AG04450 (cell line): Measurements from ENCODE around the gene MISP. TPM values are rescaled to one million over a fixed set of nuclear protein-coding genes. Genes with fewer than 3 reads are reported as not detected.
A peak's percentile ranks its signal among the peaks of the same experiment; 100 is the strongest.
"Not testable (repeated sequence)": the region's sequence is repeated elsewhere in the genome, so short reads cannot be mapped to it uniquely, and the experiment has no call there.

Source experiments
- CTCF ChIA-PET: fragments of 300-600, 350-600 bp; formaldehyde crosslinking; extraction: SDS; loops from one replicate; lab custom pipeline; 2022; ENCODE audit warnings: antibody characterized with exemption, inconsistent platforms; lab: Charles Lee
- POLR2A ChIA-PET: fragments of 350-600 bp; formaldehyde crosslinking; extraction: SDS; loops from one replicate; lab custom pipeline; 2021; ENCODE audit warnings: antibody characterized with exemption, inconsistent platforms; lab: Yijun Ruan, JAX
- DNase-seq: peaks from one replicate; pipeline ENCODE4 v3.0.0-alpha.2; 2011; ENCODE audit warnings: low read depth, low spot score
- H3K27ac ChIP-seq: one replicate; pipeline ENCODE4 v1.5.1; 2012; ENCODE audit warnings: low read depth, low read length, control low read depth
- H3K27me3 ChIP-seq: one replicate; pipeline ENCODE4 v1.6.0; 2012; ENCODE audit warnings: low read length; ENCODE audit not compliant: control insufficient read depth, insufficient read depth
- H3K4me3 ChIP-seq: 2 replicates; pipeline ENCODE4 v1.5.1; 2011; ENCODE audit warnings: mild to moderate bottlenecking, low read depth, low read length, control low read depth
- H3K9me3 ChIP-seq: 2 replicates; pipeline ENCODE4 v1.5.1; 2012; ENCODE audit warnings: low read length; ENCODE audit not compliant: control insufficient read depth, insufficient read depth
- polyA plus RNA-seq: library from polyadenylated mRNA; depleted of rRNA; stranded (reverse); fragments of >200 nt; gene quantifications from 2 replicates; pipeline ENCODE4 v1.2.3, GENCODE V29; 2011
- TF ChIP-seq, protein P1 (sequence below): IDR thresholded peaks from 2 replicates; pipeline ENCODE4 v1.5.1; 2011; ENCODE audit warnings: low read depth, low read length, control low read depth, inconsistent platforms

The MISP gene
- polyA plus RNA-seq, 1 experiment: 0.09 TPM

DNA sequence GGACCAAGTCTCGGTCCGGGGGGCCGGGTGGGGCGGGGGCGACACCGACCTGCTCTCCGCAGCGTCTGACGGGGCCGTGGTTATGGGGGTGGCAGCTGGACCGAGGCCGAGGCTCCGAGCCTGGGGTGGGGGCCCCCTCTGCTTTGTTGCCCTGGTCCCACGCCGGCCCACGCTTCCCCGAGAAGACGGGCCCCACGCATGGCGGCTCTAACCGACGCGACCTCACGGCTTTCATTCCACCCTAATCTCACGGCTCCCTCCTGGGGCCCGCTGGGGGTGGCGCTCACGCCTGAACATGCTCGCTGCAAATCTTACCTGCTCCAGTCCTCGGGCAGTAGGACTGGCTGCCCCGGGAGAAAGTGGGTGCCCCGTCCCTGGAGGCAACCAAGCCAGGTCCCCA, 14.8 kb upstream of the MISP start:
- TF ChIP-seq, protein P1, sequence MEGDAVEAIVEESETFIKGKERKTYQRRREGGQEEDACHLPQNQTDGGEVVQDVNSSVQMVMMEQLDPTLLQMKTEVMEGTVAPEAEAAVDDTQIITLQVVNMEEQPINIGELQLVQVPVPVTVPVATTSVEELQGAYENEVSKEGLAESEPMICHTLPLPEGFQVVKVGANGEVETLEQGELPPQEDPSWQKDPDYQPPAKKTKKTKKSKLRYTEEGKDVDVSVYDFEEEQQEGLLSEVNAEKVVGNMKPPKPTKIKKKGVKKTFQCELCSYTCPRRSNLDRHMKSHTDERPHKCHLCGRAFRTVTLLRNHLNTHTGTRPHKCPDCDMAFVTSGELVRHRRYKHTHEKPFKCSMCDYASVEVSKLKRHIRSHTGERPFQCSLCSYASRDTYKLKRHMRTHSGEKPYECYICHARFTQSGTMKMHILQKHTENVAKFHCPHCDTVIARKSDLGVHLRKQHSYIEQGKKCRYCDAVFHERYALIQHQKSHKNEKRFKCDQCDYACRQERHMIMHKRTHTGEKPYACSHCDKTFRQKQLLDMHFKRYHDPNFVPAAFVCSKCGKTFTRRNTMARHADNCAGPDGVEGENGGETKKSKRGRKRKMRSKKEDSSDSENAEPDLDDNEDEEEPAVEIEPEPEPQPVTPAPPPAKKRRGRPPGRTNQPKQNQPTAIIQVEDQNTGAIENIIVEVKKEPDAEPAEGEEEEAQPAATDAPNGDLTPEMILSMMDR: no peak
- CTCF ChIA-PET: no interaction called here
- H3K9me3 ChIP-seq: no peaks in the 10 kb centered on the region; the same call in 1 of the 2 replicates
- DNase-seq: no peak
- POLR2A ChIA-PET: no interaction called here
- H3K27me3 ChIP-seq: no peaks in the 10 kb centered on the region
- no peak overlapping the region for H3K4me3 ChIP-seq
- no peak overlapping the region for H3K27ac ChIP-seq

- ChIA-PET POLR2A (no interaction called here), CTCF (interaction anchor here (0.6 to 1.1 kb wide), 3 partner anchors 23 to 153 kb away, joined by 3 read pairs; no protein-coding TSS in a partner anchor)
- TF ChIP-seq, protein P1: peak; percentile 62
- no peak overlapping the region for H3K4me3 ChIP-seq
- no peaks in the 10 kb centered on the region for H3K27me3 ChIP-seq
- no peaks in the 10 kb centered on the region; the same call in 1 of the 2 replicates for H3K9me3 ChIP-seq
- DNase-seq: no peak
- no peak overlapping the region for H3K27ac ChIP-seq
Observed at GRCh38 chr19:737591-738093, 13.3 kb upstream of the MISP start.

GRCh38 chr19:738509-739128, 12.3 kb upstream of the MISP start:
- CTCF ChIA-PET: interaction anchor here (0.6 to 1.1 kb wide), 2 partner anchors 24 to 173 kb away, joined by 3 to 4 read pairs; no protein-coding TSS in a partner anchor

GRCh38 chr19:739998-740715, 10.8 kb upstream of the MISP start:
- CTCF ChIA-PET: interaction anchor here (0.5 to 0.7 kb wide), 2 partner anchors 165 to 174 kb away, joined by 3 to 4 read pairs; no protein-coding TSS in a partner anchor
- TF ChIP-seq, protein P1: no peak
- H3K4me3 ChIP-seq: no peak overlapping the region
- no peaks in the 10 kb centered on the region for H3K27me3 ChIP-seq
- peaks cover 23% of the 10 kb centered on the region for H3K9me3 ChIP-seq
- POLR2A ChIA-PET: no interaction called here
- H3K27ac ChIP-seq: no peak overlapping the region
- no peak for DNase-seq

More at GRCh38 chr19:738509-739128, 12.3 kb upstream of the MISP start:
- POLR2A ChIA-PET: no interaction called here
- TF ChIP-seq, protein P1: no peak
- H3K9me3 ChIP-seq: peaks cover 10% of the 10 kb centered on the region
- no peak overlapping the region for H3K4me3 ChIP-seq
- DNase-seq: no peak
- no peak overlapping the region for H3K27ac ChIP-seq
- no peaks in the 10 kb centered on the region for H3K27me3 ChIP-seq

DNA sequence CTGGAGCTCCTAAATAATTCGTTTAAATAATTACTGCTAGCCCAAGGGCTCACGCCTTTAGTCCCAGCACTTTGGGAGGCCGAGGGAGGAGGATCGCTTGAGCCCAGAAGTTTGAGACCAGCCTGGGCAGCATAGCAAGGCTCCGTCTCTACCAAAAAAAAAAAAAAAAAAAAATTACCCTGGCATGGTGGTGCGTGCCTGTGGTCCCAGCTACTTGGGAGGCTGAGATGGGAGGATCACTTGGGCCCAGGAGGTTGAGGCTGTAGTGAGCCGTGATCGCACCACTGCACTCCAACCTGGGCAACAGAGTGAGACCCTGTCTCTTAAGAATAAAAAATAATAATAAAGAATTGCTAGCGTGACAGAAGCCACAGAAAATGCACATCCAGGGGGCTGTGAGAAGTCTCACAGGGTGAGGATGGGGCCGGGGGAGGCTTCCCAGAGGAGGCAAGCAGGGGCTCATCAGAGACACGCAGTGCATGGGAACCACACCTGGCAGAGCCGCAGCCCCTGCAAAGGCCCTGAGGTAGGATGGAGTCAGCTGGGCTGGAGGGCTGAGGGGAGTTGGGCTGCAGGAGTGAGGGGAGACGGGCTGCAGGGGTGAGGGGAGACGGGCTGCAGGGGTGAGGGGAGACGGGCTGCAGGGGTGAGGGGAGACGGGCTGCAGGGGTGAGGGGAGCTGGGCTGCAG, 10.0 kb upstream of the MISP start:
- CTCF ChIA-PET: interaction anchor here (0.7 kb wide), 1 partner anchor 174 kb away, joined by 4 read pairs; no protein-coding TSS in a partner anchor
- POLR2A ChIA-PET, DNase-seq, H3K27me3 ChIP-seq, H3K4me3 ChIP-seq, H3K27ac ChIP-seq: not testable (repeated sequence)
- peaks cover 28% of the 10 kb centered on the region for H3K9me3 ChIP-seq
